KMS-11 (cell line): Measurements from ENCODE around the gene PDZD7.

Experiments
- H2AFZ ChIP-seq: fragments of 200-600 bp; sonication (generic); 2 replicates; pipeline ENCODE4 v1.6.1; 2016; ENCODE audit warnings: antibody characterized with exemption, mixed run types, low read depth
- H3K27ac ChIP-seq: fragments of 200-600 bp; sonication (generic); 2 replicates; pipeline ENCODE4 v1.6.1; 2016; ENCODE audit warnings: mild to moderate bottlenecking, mixed run types
- H3K27me3 ChIP-seq: fragments of 200-600 bp; sonication (generic); 2 replicates; pipeline ENCODE4 v1.6.1; 2017; ENCODE audit warnings: mild to moderate bottlenecking, low read depth, mixed run types, moderate library complexity; ENCODE audit not compliant: insufficient read depth
- H3K36me3 ChIP-seq: fragments of 200-600 bp; sonication (generic); 2 replicates; pipeline ENCODE4 v1.6.1; 2017; ENCODE audit warnings: mild to moderate bottlenecking, mixed run types; ENCODE audit not compliant: insufficient read depth
- H3K4me1 ChIP-seq: fragments of 200-600 bp; sonication (generic); 2 replicates; pipeline ENCODE4 v1.6.1; 2016; ENCODE audit warnings: mild to moderate bottlenecking, low read depth, mixed run types; ENCODE audit not compliant: poor library complexity, severe bottlenecking
- H3K4me2 ChIP-seq: fragments of 200-600 bp; sonication (generic); 2 replicates; pipeline ENCODE4 v1.7.0; 2016; ENCODE audit warnings: mild to moderate bottlenecking, mixed run types
- H3K4me3 ChIP-seq: fragments of 200-600 bp; sonication (generic); IDR thresholded peaks from 2 replicates; pipeline ENCODE4 v1.6.1; 2017; ENCODE audit warnings: low read depth, low read length, mixed read lengths; ENCODE audit not compliant: insufficient read depth
- H3K79me2 ChIP-seq: fragments of 200-600 bp; sonication (generic); 2 replicates; pipeline ENCODE4 v1.6.1; 2016; ENCODE audit warnings: low read depth, mixed run types; ENCODE audit not compliant: insufficient read depth
- H3K9ac ChIP-seq: fragments of 200-600 bp; sonication (generic); 2 replicates; pipeline ENCODE4 v1.6.1; 2016; ENCODE audit warnings: mild to moderate bottlenecking, mixed run types
- H4K20me1 ChIP-seq: fragments of 200-600 bp; sonication (generic); 2 replicates; pipeline ENCODE4 v1.6.1; 2016; ENCODE audit warnings: mild to moderate bottlenecking, mixed run types; ENCODE audit not compliant: insufficient read depth
- CTCF ChIP-seq: fragments of 200-600 bp; sonication (generic); conservative IDR thresholded peaks from 2 replicates; pipeline ENCODE4 v1.6.1; 2017; ENCODE audit warnings: low read depth, mild to moderate bottlenecking, antibody characterized with exemption, low read length, moderate library complexity, mixed read lengths

PDZD7 gene

GRCh38 chr10:101031796-101032636, 1.1 kb upstream of the PDZD7 start:
- no peak for TF ChIP-seq CTCF
- H3K27ac ChIP-seq: no peak overlapping the region
- H3K4me1 ChIP-seq: no peaks in the 10 kb centered on the region
- H4K20me1 ChIP-seq: no peaks in the 10 kb centered on the region
- no peak overlapping the region for H3K9ac ChIP-seq
- no peaks in the 10 kb centered on the region for H3K79me2 ChIP-seq
- peak overlapping the region; percentile 95 for H3K4me2 ChIP-seq
- H3K36me3 ChIP-seq: no peaks in the 10 kb centered on the region
- H3K4me3 ChIP-seq: no peak overlapping the region
- H3K27me3 ChIP-seq: peaks cover 22% of the 10 kb centered on the region; the same call in 1 of the 2 replicates
- peak overlapping the region; percentile 92; the same call in 1 of the 2 replicates for H2AFZ ChIP-seq

GRCh38 chr10:101030496-101031127, 317 bp downstream of the PDZD7 start:
- no peak for TF ChIP-seq CTCF
- no peaks in the 10 kb centered on the region for H3K79me2 ChIP-seq
- H3K9ac ChIP-seq: no peak overlapping the region
- H3K27me3 ChIP-seq: peaks cover 20% of the 10 kb centered on the region; the same call in 1 of the 2 replicates
- no peak overlapping the region for H3K27ac ChIP-seq
- no peaks in the 10 kb centered on the region for H3K36me3 ChIP-seq
- no peaks in the 10 kb centered on the region for H4K20me1 ChIP-seq
- no peaks in the 10 kb centered on the region for H3K4me1 ChIP-seq
- peak overlapping the region; percentile 95 for H3K4me2 ChIP-seq
- peak overlapping the region; percentile 92 for H2AFZ ChIP-seq
- no peak overlapping the region for H3K4me3 ChIP-seq

GRCh38 chr10:101029520-101030295, 1.2 kb downstream of the PDZD7 start:
- no peaks in the 10 kb centered on the region for H3K4me1 ChIP-seq
- peaks cover 20% of the 10 kb centered on the region; the same call in 1 of the 2 replicates for H3K27me3 ChIP-seq
- H3K4me3 ChIP-seq: no peak overlapping the region
- H3K27ac ChIP-seq: no peak overlapping the region
- no peak overlapping the region for H3K4me2 ChIP-seq
- no peaks in the 10 kb centered on the region for H3K36me3 ChIP-seq
- no peak overlapping the region for H2AFZ ChIP-seq
- H3K79me2 ChIP-seq: no peaks in the 10 kb centered on the region
- H4K20me1 ChIP-seq: no peaks in the 10 kb centered on the region
- TF ChIP-seq CTCF: no peak
- no peak overlapping the region for H3K9ac ChIP-seq

- H3K27ac ChIP-seq: no peak overlapping the region
- H4K20me1 ChIP-seq: no peaks in the 10 kb centered on the region
- TF ChIP-seq CTCF: no peak
- H3K4me1 ChIP-seq: no peaks in the 10 kb centered on the region
- H3K9ac ChIP-seq: no peak overlapping the region
- no peaks in the 10 kb centered on the region for H3K79me2 ChIP-seq
- peaks cover 20% of the 10 kb centered on the region; the same call in 1 of the 2 replicates for H3K27me3 ChIP-seq
- no peak overlapping the region for H3K4me2 ChIP-seq
- no peaks in the 10 kb centered on the region for H3K36me3 ChIP-seq
- H3K4me3 ChIP-seq: no peak overlapping the region
- no peak overlapping the region for H2AFZ ChIP-seq
Observed at GRCh38 chr10:101028446-101029337, 2.2 kb downstream of the PDZD7 start.
